Cardiac fibroblast (primary cell): ENCODE results near the gene CHST8.

Experiments used
- DNase-seq, 2 donors: peaks; one replicate each; pipeline versions ENCODE4 v3.0.0 to v3.0.0-alpha.2; 2010; ENCODE audit warnings: low read depth in 2 of 2
- H3K4me3 ChIP-seq, 2 donors: replicated peaks in 1 of 2; 1 replicate in 1 of 2; 2 replicates in 1 of 2; pipeline ENCODE4 v1.5.1; 2011; ENCODE audit warnings: low read depth in 2 of 2, low read length in 2 of 2, mild to moderate bottlenecking in 2 of 2, moderate library complexity in 1 of 2
- TF ChIP-seq, protein P1 (sequence below): IDR thresholded peaks from one replicate; pipeline ENCODE4 v1.5.1; 2011; ENCODE audit warnings: low read depth, mild to moderate bottlenecking, low read length, inconsistent platforms

The CHST8 gene

DNA sequence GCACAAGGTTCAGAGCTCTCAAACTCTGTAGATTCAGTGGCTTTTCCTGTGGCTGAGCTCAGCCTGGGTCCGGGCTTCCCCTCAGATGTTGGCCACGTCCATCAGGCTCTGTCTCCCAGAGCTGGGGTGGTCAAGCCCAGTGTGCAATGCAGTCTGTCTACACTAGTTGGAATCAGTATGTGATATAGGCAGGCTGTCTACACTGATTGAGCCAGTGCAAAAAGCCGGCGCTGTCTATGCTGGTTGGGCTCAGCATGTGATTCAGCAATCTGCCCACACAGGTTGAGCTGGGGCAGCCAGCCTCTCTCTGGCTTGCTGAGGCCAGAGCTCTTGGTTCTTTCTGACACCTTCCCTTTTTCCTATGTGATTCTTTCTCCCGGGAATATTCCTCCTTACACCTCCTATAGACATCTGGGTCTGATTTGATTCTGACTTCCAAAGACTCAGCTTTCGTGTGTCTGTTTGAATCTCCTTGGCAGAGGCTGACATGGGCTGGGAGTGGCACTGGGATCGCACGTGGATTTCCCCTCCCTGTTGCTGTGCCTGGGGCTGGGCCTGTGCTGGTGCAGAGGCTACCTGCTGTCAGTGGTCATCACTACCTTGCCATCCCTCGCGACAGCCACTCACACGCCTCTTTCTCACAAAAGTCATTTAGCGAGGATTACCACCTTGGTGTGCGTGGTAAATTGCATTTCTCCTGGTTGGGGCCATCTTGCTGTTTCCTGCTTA is 9.3 kb downstream of the CHST8 start:
- no peak for DNase-seq
- TF ChIP-seq, protein P1, sequence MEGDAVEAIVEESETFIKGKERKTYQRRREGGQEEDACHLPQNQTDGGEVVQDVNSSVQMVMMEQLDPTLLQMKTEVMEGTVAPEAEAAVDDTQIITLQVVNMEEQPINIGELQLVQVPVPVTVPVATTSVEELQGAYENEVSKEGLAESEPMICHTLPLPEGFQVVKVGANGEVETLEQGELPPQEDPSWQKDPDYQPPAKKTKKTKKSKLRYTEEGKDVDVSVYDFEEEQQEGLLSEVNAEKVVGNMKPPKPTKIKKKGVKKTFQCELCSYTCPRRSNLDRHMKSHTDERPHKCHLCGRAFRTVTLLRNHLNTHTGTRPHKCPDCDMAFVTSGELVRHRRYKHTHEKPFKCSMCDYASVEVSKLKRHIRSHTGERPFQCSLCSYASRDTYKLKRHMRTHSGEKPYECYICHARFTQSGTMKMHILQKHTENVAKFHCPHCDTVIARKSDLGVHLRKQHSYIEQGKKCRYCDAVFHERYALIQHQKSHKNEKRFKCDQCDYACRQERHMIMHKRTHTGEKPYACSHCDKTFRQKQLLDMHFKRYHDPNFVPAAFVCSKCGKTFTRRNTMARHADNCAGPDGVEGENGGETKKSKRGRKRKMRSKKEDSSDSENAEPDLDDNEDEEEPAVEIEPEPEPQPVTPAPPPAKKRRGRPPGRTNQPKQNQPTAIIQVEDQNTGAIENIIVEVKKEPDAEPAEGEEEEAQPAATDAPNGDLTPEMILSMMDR, result no peak
- H3K4me3 ChIP-seq, result no peak overlapping the region

DNA sequence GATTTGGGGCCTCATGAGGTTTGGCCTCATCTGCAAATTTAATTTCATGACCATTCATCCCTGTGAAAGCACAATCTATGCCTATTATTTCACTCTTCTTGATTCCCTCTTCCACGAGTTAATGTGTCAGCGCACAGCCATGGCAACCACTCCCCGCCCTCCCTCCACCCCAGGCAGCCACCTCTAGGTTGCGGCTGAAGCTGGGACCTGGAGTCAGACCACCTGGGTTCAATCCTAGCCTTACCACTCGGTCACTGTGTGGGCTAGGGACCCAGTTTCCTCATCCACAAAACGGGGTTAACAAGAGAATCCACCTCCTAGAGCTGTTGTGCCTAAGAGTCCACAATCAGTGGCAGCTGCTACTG is 9.8 kb downstream of the CHST8 start:
- no peak overlapping the region for H3K4me3 ChIP-seq
- no peak for DNase-seq
- TF ChIP-seq, protein P1, result no peak

DNA sequence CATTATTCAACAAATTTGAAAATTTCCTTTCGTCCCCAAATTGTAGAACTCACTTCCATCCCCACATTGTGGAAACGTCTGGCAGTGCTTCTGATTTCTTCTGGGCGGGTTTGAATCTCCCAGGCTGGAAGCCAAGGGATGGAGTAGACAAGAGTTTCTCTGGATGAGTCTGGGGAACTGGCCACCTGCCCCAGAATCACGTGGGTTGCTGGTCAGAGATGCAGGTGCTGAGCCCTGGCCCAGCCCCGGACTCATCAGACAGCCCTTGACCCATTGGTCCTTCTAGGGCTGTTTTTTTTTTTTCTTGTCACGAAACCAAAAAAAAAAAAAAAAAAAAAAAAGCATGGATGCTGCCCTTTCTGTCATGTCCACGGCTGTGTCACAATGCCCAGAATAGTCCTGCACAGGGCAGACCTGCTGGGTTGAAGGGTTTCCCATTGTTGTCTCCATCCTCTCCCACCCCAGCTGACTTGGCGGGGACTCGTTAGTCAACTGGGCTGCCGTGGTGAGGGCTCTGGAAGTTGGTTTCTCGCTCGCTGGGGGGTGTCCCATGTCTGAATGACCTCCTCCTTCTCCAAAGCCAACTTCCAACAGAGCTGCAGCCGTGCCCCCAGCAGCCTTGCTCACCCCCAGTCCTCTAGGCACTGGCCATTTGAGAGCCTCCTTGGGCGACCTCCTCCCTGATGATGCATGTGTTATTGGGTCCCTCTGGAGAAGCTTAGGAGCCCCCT is 12.8 kb downstream of the CHST8 start:
- TF ChIP-seq, protein P1, result no peak
- H3K4me3 ChIP-seq, result no peak overlapping the region
- DNase-seq, result no peak

DNA sequence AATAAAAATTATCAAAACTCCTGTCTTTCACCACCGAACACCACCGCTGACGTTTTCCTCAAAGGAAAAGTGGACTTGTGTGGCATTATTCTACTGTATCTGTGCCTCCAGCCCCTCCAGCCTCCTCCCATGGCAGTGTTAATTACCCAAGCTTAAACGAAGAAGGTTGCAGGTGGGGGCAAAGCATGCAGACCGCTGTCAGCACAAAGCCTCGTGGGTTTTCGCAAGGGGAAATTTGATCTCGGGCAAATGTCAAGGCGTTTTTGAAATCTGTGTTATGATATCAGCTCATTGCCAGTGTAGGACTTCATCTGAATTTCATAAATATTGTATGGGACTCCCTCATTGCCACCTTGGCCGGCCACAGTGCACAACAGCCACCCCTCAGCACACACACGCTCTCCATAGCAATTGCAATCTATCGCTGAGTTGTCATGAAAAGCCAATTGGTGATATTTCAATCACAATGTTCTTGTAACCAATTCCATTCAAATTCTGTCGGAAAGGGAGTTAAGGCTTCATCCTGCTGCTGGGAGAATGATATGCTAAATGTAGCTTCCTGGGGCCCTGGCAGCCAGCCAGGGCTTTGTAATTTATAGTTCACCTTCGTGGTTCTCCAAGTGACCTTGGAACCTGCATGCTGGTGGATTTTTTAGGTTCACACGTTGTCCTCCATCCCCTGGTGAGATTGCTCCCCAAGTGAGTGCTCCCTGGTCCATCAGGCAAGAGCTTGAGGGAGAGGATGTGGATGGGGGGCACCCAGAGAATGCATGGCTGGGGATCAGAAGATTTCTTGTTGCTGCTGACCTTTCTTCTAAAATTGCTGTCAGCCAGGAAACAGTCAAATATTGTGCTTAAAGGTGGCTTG is 16.6 kb downstream of the CHST8 start:
- DNase-seq, result no peak
- TF ChIP-seq, protein P1, result no peak
- H3K4me3 ChIP-seq, result no peak overlapping the region

DNA sequence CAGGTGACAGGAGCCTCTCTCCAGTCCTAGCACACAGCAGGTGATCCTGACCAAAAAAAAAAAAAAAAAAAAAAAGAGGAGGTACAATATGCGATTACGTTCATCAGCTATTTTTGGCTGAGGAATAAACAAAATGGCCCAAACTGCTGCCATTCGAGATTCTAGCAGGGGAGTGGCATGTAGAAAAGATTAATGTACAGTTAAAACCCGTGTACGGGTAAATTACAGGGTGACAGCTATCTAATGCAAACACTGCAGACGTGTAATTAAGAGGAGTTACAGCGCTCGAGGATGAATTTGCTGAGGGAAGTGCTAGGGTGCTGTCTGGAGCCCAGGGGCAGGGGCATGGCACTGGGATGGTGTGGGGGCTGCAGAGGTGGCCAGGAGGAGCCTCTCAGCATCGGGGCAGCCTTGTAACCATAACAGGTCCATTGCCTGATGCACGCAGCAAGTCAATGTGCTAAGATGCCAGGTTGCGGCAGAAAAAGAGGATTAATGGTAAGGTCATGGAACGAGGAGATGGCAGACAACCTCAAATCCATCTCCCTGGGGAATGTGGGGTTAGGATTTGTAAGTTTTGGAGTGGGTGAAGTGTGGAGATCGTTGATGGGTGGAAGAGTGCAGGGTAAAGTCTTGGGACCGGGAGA is 17.4 kb downstream of the CHST8 start:
- no peak for DNase-seq
- no peak overlapping the region for H3K4me3 ChIP-seq
- TF ChIP-seq, protein P1, result no peak

DNA sequence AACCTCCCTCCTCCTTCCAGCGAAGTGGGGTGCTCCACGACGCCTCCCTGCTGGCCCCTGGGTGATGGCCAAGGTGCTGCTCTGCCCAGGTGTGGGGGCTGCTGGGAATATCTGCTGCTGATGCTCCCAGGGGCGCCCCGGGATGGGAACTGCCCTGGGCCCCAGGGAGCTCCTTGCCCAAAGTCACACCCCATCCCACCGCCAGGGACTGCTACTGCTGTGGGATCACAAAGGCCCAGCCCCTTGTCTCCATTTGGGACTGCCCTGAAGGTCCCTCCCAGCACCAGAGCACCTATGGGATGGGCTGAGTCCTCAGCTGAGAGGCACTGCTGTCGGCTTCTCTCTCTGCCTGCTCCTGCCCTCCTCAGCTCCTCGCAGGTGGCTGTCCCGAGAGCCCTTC is 19.0 kb downstream of the CHST8 start:
- TF ChIP-seq, protein P1, result no peak
- no peak for DNase-seq
- H3K4me3 ChIP-seq, result no peak overlapping the region
